GM21447 (cell line): ENCODE measurements around the gene COG6.
A peak's percentile ranks its signal among the peaks of the same experiment; 100 is the strongest.

ENCODE experiments used
- ATAC-seq: cut with Tn5 transposase; IDR thresholded peaks from one replicate; pipeline ENCODE4 v1.9.1; 2021; ENCODE audit not compliant: unreplicated experiment

COG6 gene

DNA sequence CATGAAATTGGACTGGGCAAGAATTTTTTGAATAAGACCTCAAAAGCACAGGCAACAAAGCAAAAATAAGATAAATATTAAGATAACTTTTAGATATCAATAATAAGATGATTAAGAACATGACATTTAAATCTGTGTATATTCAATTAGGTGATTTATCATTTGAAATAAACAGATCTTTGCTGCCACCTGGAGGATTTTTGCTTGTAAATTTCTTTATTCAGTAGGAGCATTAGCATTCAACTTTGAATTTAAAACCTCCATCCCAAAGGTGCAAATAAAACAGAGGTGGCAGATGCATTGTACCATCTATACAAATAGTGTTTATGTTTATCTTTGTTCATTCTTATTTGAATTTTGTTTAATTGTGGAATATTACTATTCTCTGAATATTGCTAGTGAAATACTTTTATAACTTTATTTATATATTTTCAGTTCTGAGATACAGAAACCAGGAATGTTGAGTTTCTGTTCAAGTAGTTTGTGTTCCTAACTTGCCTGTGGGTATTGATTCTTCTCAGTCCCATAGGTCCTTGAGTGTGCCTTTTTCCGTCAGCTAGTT lies 20.9 kb downstream of the COG6 start:
- ATAC-seq: no peak

DNA sequence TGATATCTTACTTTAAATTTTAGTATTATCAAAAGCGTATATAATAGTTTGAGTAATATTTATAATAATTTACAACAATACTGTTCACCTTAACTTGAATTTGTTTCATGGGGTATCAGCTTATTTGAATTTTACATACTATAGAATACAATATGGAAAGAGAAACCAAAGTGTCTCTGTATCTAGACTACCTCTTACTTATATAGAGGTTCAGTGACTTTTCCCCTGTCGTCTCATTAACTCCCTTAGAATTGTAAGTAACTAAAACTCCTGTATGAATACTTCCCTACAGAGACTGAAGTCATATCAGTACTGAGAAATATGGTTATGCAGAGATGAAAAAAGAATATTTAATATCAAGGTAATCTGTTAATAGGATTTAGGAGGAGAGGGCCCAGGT lies 26.8 kb downstream of the COG6 start:
- ATAC-seq: peak; percentile 51

DNA sequence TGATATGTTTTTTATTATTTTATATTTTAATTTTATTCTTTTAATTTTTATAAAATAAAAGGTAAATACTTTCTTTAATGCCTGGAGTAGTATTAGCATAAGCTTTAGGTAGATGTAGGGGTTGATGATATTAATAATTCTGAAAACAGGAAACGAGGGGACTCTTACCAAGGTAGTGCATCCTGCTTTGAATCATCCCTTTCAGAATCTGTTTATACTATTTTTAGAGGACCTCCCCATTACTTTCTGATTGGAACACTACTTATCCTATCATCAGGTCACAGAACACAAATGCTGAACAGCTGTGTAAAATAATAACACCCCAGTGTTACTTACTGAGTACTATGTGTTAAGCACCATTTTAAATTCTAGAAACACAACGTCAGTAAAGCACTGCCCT lies 27.3 kb downstream of the COG6 start:
- ATAC-seq: peak; percentile 81

DNA sequence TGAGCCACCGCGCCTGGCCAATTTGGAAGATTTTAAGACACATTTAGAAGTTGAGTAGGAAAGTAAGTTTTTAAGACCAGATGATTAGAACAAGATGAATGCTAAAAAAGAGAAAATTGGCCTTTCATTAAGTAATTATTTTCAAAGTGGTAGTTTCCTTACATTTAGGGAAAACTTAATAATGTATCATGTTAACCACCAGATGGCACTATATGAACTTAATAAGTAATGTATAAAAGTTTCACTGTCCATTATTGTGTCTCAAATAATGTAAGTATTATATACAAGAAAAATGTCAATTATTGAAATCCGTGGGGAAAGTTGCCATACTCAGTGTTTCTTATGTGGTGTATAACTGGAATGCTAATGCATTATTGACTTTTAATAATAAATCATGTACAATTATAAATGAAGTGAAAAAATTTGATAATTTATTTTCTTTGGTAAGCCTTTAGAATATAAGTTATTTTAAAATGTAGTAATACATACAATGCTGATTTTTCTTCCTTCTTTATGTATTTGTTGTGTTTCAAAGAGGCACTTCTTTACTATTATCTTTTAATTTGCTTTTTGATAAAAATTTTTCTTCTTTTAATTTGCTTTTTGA lies 29.2 kb downstream of the COG6 start:
- ATAC-seq: no peak

DNA sequence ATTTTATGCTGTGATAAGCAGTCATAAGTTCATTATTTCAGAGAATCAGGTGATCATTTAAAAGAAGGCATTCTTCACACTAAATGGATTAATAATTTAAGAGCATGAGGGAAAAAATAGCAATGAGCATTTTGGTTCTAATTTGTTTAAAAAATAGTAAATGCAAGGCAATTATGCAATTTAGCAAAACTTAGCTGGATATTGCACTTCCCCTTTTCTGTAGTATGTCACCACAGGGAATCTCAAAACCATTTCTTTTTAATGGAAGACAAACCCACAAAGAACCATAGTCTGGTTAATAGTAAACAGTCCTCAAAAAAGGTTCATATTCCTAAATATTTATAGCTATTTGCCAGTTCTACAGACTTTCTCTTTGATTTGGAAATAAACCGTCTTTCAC lies 30.2 kb downstream of the COG6 start:
- ATAC-seq: no peak

DNA sequence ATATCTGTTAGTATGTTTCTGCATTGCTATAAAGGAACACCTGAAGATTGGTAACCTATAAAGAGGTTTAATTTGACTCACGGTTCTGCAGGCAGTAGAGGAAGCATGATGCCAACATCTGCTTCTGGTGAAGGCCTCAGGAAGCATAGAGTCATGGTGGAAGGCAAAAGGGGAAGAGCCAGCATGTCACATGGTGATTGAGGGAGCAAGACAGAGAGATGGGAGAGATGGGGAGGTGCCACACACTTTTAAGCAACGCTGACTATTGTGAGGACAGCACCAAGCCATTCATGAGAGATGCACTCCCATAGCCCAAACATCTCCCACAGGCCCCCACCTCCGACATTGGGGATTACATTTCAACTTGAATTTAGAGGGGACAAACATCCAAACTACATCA lies 32.8 kb downstream of the COG6 start:
- ATAC-seq: no peak

DNA sequence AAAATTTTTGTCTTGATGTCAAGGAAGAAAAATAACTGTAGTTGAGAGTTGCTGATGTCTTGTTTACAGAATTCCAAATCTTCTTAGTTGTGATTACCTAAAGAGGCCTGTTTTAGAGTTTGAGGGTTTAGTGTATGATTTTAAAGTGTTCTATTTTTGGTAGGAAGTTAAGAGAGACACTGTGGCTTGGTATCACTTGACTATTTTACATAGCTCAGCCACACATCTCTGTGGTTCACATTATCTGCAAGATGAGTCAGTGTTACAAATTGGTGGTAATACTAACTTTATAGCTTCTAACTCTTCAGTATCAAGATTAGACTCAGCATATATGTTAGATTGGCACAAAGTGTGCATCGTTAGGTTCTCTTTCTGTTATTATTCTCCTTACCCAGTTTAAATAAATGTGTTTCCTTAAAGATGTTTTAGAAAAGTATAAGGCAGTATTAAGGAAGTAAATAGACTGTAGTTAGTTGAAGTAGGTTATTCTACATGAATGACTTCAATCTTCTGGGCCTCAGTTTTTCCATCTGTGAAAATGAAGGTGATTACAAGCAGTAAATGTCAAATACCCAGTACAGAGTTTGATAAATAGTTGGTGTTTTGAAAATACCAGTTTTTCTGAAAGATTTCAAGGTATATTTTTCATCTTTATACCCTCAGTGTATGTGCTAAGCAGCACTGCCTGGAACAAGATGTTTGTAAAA lies 33.4 kb downstream of the COG6 start:
- ATAC-seq: peak; percentile 90

DNA sequence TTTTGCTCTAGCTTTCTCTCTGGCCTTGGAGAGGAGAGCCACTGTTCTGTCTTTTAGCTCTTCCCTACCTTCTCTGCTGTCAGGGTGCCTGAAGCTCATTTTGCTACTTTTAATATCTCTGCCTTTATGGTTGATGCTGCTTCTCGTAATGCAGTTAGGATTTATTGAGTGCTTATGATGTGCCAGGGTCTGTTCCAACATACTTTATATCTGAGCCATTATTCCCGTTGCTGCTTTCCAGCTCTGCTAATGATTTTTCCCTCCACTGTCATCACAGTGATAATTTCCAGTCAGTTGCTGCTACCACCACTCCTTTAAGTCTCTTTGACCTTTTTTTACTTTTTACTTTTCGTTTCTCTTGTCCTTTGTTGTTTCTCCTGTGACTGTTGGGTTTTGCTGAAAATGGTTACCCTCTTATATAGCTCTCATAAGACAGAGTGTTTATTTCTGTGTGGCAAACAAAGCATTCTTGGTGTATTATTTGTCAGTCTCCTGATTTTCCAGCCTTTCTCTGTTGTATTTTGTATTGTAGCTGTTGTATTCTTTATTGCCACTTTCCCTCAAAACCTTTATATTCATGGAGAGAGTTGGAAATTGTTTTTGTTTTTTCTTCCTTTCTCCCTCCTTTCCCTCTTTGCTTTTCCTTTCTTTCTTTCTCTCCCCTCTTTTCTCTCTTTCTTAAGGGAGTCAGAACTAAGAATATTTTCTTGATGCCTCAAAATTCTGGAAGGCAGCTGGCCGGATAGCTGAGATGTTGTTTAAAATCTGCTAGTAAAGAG lies 37.4 kb downstream of the COG6 start:
- no peak for ATAC-seq

DNA sequence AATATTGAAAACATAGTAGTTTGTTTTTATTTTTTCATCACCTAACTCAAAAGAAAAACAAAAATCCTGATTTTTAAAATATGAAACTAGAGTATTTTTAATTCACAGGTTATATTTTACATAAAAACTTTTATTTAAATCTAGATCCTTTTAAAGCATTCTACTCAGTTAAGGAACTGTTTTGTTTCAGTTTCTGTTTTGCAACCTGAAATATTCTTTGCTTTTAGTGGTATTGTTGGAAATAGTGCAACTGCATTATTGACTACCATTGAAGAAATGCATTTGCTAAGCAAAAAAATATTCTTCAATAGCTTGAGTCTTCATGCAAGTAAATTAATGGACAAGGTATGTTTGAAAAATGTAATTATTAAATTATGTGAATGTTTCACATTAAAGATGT lies 43.8 kb downstream of the COG6 start:
- no peak for ATAC-seq

DNA sequence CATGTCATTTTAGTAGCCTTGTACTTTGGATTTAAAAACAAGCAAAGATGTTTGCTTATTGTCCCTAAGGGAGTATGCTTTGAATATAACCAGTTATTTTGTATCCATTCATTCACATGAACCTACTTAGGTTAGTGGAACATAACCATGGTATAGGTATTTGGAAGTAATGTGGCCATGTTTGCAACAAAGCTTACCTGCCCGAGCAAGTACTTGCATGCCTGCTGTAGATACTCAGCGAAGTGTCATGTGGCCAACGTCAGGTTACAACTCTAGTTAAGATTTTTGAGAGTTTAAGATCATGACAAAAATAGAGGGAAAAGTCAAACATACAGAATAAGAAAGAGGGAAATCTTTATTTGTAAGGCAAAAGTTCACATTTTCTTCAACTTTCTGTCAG lies 57.2 kb downstream of the COG6 start:
- no peak for ATAC-seq

DNA sequence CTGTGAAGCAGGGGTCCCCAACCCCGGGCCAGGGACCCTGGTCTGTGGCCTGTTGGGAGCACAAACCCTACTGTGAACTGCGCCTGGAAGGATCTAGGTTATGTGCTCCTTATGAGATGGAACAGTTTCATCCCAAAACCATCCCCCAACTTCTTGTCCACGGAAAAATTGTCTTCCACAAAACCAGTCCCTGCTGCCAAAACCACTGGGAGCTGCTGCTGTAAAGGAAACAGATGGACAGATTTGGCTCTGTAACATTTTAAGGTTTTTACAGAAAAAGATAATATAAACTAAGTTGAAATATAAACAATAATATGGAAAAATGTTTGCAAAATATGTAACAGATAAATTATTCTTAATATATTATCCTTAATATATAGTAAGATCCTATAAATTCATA lies 73.7 kb downstream of the COG6 start:
- no peak for ATAC-seq

DNA sequence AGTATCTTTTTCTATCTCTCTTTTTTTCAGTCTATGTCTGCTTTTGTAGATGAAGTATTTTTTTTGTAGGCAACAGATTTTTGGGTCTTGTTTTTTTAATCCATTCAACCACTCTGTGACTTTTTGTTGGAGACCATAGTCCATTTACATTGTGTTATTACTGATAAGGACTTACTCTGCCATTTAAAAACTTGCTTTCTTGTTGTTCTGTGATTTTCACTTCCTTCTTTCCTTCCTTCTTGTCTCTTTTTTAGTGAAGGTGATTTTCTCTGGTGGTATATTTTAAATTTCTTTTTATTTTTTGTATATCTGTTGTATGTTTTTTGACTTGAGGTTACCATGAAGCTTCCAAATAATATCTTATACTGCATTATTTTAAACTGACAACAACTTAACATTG lies 79.5 kb downstream of the COG6 start:
- no peak for ATAC-seq

DNA sequence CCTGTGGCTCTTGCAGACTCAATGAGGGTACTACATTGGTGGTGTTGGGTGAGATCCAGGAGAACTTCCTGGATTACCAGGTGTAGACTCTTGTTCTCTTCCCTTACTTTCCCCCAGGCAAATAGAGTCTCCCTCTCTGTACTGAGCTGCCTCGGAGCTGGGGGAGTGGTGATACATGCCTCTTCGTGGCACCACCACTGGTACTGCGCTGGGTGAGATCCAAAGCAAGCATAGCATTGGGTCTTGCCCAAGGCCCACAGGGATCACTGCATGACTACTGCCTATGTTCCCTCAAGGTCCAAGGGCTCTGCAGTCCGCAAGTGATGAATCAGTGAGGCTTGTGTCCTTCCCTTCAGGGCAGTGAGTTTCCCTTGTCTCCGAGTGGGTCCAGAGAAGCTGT lies 81.6 kb downstream of the COG6 start:
- ATAC-seq: no peak

DNA sequence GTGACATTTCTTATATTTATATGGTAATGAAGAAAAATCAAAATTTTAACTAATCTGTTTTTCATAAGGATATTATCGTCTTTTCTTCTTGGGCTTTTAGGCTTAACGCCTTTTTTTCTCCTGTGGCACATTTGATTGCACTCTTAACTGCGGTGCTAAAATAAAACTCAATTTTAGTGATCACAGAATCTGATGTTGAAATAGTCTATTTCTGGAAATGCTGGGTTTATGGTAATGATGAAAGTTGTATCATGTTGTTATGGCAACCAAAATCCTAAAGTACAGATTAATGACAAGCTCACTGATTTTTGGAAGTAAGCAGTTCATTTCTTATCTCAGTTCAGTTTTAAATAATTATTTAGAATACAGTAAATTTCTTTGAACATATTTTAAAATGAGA lies 85.3 kb downstream of the COG6 start:
- no peak for ATAC-seq

DNA sequence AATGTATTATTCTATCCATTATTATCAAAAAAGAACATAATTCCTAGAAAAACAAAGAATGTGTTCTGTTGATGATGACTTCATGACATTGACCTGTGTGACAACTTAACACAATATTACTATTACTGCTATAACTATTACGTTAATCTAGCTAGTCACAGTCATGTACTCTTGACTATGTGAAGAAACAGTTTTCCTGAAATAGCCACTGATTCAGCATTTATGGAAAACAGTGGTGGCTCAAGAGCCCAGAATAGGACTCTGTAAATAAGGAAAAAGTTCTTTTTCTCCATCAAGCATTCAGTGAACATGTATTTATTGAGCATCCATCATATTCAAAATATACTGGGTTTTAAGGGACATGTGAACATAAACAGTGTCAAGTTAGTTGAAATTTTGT lies 93.5 kb downstream of the COG6 start:
- no peak for ATAC-seq

DNA sequence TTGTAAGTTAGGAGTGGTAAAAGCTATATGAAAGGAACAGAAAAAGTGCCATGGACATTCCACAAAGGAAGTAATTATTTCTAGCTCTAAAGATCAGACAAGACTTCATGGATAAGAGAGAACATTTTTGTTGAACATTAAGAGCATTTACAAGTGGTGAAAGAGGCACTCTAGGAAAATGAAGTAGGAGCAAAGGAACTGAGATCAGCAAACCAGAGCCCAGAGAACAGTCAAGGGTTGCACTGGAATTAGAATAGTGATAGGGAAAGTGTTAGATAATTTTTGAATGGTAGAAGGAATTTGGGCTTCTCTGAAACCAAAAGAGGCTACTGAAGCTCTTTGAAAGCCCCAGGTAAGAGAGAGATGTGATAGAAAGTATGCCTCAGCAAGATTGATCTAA lies 94.1 kb downstream of the COG6 start:
- ATAC-seq: no peak

DNA sequence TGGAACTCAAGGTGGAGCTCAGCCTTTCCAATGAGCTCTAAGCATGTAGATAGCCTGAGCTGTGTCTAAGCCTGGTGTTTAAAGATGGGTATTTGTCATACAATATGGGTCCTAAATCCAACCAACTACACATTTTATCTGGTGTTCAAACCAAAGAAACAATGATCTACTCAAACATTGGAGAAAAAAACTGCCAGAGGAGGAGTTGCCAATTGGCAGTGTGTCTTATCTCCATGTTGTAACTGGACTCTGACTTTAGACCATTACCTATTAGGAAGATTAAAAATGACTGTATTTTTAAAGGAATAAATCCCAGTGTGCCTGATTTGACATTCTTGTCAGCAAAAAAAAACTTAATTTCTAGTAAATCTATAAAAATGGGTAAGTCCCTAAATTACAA lies 96.3 kb downstream of the COG6 start:
- no peak for ATAC-seq

DNA sequence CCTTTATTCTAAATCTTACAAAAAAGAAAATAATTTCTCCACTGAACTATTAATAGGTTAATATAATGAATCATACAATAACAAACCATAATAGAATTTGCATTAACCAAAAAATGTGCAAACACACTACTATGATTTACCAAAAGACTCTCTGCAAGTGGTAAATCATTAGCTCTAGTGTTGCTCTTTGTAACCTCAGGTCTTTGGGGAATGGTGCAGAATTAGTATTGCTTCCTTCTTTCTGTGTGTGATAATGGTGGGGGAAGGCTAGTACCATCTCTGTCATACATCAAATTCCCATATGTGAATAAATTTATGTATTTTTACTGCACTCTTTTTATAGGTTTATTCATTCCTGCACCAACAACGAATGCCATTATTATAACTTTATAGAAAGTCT lies 105.1 kb downstream of the COG6 start:
- peak; percentile 93 for ATAC-seq

DNA sequence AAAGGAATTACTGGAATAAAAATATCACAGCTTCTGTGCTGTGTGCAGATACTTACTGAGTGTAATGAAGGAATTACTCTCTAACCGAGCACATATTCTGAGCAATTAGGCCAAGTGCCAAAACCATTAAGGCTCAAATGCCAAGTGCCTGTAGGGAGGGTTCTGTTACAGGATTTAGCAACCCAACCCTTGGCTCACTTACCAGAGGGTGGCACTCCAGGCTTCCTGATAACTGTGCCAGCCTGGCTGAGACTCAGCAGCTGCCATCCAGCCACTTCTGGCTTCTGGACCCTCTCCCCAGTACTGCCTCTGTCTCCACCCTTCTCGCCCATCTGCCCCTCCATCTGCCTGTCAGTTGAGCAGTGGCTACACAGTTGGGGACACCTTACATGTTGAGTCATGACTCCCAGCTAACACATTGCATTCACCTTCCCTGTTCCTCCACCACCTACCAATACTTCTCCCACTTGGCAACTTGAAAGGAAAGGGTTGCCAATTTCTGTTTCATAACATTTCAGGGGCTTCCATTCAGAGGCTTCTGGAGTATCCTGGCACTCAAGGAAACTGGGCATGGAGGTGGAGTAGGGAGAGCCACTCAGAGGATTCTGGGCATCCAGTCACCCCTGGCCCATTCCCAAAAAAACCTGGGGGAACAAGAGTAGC lies 110.5 kb downstream of the COG6 start:
- no peak for ATAC-seq

DNA sequence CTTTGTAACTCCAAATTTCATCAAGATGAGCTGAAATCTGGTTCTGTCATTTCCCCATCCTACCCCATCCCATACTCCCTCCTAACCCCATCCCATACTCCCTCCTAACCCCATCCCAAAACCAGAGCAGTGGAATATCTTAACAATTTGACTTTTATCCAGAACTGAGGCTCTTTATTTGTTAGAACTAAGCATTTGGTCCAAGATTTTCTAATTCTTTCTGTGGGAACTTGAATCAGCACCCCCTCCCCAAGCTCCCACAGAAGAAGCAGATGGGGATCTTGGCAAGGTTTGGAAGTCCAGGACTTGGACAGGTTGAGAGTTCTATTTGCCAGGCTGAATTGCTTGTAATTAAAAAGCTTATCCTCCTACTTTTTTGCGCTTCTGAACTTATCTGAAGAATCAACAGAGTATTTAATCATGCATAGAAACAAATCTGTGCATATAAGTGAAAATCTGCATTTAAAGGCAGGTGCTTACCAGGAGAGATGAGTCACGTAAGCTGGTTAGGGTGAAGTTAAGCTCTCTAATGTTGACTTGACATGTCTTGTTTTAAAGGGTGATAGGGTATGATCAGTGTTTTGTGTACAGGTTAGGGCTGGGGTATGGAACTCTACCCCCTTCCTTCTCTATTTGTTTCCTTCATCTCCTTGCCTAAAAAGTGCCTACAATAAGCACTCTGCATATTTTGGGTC lies 111.1 kb downstream of the COG6 start:
- ATAC-seq: no peak
